Dermis blood vessel endothelial cell (primary cell): ENCODE data around the gene CDK15. TPM values are rescaled to one million over a fixed set of nuclear protein-coding genes. Genes with fewer than 3 reads are reported as not detected.

Experiments
- DNase-seq: peaks from one replicate; pipeline ENCODE4 v3.0.0; 2010
- total RNA-seq: library from RNA; depleted of rRNA; stranded (reverse); fragments of >200 nt; gene quantifications from 2 replicates; pipeline ENCODE4 v1.2.3, GENCODE V29; 2014

The CDK15 gene
- total RNA-seq, 1 donor from 2014 or later, result not detected

- no peak for DNase-seq
Measured at GRCh38 chr2:201872591-201872990, 66.3 kb downstream of the CDK15 start.

- no peak for DNase-seq
Measured at GRCh38 chr2:201879996-201880395, 73.7 kb downstream of the CDK15 start.

- no peak for DNase-seq
Measured at GRCh38 chr2:201880579-201880978, 74.2 kb downstream of the CDK15 start.

DNA sequence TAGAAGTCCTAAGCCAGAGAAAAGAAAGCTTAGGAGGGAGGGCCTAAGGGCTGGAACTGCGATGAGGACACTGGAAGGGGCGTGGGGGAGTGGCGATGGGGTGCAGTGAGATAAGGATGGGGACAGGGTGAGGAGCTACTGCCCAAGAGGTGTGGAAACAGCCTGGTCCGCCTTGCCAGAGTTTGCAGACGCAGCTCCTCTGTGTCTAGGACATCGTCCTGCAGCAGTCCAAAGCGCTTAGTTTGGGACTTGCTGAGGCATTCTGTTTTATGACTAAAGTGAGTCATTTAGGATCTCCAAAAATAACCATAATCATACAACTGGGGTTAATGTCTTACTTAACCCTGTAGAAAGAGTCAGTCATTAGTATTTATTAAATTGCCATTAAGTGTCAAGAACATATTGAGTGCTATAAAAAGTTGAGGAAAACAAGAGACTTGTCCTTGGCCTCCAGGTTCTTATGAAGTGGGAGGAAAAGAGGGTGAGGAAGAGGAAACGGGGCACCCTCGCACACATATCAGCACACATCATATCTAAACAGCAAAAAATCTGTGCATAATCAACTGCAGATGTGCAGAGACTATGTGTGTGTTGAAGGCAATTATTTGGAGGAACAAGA, 74.8 kb downstream of the CDK15 start:
- DNase-seq, result no peak

DNA sequence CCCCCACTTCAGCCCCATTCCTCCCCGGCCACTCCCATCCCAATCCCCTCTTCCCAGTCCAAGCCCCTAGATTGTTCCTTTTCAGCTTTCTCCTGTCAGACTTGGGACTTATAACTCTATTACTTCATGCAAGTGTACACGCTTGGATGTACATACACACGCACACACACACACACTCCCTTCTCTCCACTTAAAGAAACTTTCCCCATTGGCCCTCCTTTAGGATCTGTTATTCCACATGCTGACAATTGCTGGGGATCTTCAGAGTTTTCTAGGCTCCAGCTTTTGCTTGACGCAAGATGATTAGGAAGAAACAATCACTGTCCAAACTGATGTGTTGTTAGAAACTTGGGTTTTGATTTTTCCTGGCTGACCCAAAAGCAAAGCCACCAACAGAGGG, 75.4 kb downstream of the CDK15 start:
- DNase-seq, result no peak

DNA sequence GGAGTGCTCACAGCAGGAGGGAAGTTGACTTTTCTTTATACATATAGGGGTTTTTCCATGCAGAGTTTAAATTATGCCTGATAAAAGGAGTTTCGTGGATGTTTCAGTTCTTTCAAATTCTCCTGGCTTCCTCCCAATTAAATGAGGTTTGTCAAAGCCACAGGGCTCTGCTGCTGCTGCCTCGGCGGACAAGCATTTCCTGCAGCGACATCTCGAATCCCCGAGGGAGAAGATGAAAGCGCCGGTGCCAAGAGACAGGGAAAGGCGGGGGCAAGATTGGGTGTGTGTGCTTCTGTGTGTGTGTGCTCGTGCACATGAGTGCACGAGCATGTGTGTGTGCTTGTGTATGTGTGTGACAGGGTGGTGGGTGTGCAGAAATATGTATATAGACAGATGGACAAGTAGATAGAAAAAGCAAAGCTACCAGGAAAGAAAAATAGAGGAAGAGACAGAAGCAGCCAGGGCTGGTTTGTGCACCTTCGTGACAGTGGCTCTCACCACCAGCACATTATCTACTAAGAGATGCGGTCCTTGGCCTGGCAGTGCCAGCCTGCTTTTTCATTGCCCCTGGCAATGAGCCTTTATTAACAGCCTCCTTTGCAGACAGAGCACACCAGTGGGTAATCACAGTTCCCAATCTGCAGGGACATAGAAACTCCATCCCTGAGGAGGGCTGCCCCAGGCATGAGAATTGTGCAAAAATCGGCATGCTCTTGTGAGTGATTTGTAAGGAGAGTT, 76.2 kb downstream of the CDK15 start:
- no peak for DNase-seq

GRCh38 chr2:201883606-201884369, 77.5 kb downstream of the CDK15 start:
- no peak for DNase-seq

- no peak for DNase-seq
Measured at GRCh38 chr2:201886504-201886903, 80.2 kb downstream of the CDK15 start.

- DNase-seq, result no peak
Measured at GRCh38 chr2:201887773-201888425, 81.6 kb downstream of the CDK15 start.

DNA sequence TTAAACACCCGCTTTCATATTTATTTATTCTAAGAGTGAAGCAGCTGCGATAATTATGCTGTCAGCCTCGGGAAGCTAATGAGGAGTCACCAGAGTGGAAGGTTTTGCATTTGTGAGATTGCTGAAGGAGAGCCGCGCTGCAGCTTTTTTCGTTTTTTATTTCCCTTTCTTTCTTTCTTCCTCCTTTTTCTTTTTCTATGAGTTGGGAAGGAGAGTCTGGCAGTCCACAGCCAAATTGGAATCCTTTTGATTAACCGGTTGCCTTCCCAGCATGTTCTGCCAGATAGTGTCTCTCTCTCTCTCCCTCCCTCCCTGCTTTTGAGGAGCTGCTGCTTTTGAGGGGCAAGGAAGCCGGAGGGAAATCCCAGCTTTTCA, 82.1 kb downstream of the CDK15 start:
- no peak for DNase-seq

DNA sequence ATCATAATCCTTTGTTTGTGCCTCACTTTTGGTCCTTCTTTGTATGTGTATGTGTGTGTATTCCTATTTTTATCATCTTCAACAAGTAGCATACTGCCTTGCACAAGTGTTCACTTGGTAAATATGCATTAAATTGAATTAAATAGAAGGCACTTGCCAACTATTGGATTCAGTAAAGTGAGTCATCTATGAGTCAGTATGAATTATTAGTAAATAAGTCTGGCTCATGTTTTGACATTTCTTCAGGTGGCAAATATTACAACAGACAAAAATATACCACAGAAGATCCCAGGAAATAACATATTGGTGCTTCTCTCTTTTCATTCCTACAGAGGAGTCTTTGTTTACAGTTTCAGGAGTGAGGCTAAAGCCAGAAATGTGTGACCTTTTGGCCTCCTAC, 84.1 kb downstream of the CDK15 start:
- no peak for DNase-seq

GRCh38 chr2:201891676-201892075, 85.3 kb downstream of the CDK15 start:
- no peak for DNase-seq

DNA sequence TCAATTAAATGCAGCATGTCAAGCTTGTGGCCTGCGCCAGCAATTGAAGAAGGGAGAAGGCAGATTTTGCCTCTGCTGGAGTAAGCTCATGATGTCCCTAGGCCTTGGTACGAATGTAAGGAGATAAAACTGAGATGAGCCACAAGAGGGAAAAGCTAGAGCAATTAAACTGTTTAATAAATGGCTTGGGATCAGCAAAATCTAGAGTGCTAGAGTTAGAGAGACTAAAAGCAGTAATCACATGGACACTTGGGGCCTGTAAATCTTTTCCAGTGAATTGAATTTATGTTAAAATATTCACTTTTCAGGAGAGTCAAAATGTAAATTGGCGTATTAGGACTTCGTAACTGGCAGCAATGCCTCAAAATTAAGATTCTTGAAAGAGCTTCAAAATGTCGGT, 86.2 kb downstream of the CDK15 start:
- no peak for DNase-seq

DNA sequence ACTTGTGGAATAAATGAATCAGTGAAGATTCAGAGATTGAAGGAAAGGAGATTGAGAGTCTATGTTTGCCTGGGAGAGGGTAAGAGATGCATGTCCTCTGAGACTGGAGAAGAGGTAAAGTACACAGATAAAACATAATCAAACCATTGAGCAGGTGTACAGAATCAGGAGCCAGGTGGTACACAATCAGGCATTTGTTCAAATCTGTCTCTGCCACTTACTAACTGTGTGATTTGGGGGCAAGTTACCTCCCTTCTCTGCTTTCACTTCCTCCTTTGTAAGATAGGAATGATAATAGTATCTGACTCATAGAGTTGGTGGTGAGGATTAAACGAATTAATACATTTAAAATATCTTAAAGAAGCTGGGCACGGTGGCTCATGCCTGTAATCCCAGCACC, 94.0 kb downstream of the CDK15 start:
- no peak for DNase-seq

GRCh38 chr2:201901786-201902185, 95.4 kb downstream of the CDK15 start:
- DNase-seq, result no peak

GRCh38 chr2:201904538-201905420, 98.4 kb downstream of the CDK15 start:
- no peak for DNase-seq

DNA sequence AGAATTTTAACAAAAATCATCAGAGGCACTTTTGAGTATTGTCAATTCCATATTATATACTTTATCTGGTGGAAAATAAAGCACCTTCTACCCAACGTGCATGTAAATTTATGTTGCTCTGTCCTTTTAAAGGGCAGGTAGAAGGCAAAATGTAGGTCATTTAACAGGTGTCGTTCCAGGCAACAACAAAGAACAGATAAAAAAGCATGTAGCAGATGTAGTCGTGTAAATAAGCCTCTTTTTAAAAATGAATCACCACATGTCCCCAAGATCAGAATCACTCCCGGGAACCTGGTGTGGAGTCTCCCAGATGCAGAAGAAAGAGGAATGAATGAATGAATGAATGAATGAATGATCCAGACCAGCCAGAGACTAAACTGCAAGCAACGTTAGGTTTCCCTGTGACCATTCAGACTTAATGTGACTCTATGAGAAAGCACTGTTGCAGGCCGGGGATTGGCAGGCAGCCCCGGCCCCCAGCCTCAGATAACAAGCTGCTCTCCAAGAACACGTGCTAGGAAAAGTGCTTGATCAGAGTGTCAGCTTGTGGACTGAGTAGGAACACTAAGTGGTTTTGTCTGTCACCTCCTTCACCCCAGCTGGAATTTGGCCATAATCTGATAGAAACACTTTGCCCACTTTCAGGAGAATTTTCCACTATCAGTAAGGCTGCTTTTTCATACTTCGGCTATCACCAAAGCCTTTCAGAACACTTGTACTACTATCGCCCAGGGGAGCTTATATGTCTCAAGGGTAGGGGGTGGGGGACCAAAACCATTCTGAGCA, 100.6 kb downstream of the CDK15 start:
- no peak for DNase-seq

DNA sequence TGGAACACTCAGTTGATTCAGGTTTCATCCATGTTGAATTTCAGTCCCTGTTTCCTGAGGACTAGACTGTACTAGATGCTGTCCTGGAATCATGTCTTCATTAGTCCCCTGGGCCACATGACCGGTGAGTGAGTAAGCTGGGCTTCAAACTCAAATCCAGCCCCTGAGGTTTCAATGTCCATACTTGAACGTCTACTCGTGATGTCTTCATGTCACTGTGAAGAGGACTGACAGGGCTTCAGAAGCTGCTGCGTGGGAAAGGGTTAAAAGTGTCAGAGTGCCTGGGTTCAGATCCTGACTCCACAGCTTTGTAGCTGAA, 101.2 kb downstream of the CDK15 start:
- DNase-seq, result no peak

DNA sequence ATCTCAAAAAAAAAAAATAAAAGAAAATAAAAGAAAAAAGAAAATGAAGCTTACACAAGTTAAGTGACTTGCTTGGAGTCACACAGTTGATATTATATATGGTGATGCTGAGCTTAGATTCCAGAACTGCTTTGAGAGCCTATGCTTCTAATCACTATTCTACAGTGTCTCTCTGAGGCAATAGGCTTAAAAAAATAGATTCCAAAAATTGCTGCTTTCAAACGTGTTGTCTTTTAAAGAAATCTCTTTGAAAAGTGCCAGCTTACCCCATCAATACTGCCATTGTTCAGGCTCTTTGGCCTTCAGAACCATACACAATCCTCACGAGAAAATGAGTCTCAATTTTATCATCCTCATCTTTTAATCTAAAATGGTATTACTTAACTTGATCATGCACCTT, 102.6 kb downstream of the CDK15 start:
- no peak for DNase-seq

DNA sequence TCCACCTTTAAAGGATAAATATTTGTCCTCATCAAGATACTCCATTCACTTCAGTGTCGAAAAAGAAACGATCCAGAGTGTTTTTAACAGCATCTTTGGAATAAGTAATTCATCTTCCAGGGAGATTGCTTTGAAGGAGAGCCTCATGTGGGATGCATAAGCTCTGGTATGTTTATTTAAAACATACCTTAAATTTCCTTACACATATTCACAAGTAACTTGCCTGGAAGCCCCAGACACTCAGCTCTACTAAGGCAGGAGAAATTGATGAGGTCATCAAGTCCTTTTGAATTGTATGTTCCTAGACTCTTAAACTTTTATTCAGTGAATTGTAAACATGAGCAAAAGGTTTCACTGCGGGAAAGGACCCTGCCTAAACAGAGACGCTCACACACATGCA, 103.0 kb downstream of the CDK15 start:
- no peak for DNase-seq

DNA sequence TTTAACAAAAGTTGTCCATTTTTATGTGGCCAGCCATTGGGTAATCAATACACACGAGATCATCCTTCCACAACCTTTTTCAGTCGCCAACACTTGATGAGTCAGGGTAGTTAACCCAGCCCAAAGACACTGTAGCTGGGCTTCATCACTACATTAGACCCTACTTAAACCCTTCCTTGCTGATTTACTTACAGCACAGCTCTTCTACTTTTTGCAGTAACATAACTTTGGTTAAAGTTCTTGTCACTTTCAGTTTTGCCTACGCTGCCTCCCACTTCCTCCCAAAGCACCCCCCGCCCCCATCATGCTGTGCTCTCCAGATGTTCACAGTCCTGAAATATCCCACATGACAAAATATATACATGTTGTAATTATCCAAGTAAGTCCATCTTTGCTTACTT, 103.6 kb downstream of the CDK15 start:
- no peak for DNase-seq

DNA sequence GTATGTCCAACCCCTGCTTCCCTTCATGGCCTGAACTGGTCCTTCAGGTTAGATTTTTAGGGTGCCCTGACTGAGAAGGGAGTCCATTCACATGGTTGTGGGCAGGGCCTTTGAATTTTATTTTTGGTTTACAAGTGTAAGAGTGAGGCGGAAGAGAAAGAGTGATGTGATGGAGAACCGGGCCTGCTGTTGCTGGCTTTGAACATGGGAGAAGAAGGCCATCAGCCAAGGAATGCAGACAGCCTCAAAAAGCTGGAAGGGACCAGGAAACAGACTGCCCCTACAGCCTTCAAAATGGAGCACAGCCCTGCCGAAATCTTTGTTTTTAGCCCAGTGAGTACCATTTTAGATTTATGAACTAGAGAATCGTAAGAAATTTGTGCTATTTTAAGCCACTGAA, 105.0 kb downstream of the CDK15 start:
- no peak for DNase-seq
